Activated CD8-positive, alpha-beta memory T cell treated with anti-CD3 and anti-CD28 coated beads, Interleukin-2, amount 50 U/mL, for 48 hours (primary cell): ENCODE results near the gene NAGPA.
"Not testable (repeated sequence)": the region's sequence is repeated elsewhere in the genome, so short reads cannot be mapped to it uniquely, and the experiment has no call there.

Source experiments
- DNase-seq: peaks from one replicate; pipeline ENCODE4 v3.0.0-alpha.2; 2020

The NAGPA gene

GRCh38 chr16:5059386-5060072 lies 25.8 kb upstream of the NAGPA start:
- DNase-seq = no peak

GRCh38 chr16:5058476-5058875 lies 24.7 kb upstream of the NAGPA start:
- DNase-seq = no peak

GRCh38 chr16:5056352-5056751 lies 22.6 kb upstream of the NAGPA start:
- peak; percentile 72 for DNase-seq

- no peak for DNase-seq
Measured at GRCh38 chr16:5054876-5055865, 21.4 kb upstream of the NAGPA start.

GRCh38 chr16:5046914-5047313 lies 13.2 kb upstream of the NAGPA start:
- DNase-seq = no peak

GRCh38 chr16:5045499-5046115 lies 11.9 kb upstream of the NAGPA start:
- no peak for DNase-seq

- DNase-seq = not testable (repeated sequence)
Measured at GRCh38 chr16:5044581-5044980, 10.8 kb upstream of the NAGPA start.

GRCh38 chr16:5044011-5044540 lies 10.3 kb upstream of the NAGPA start:
- DNase-seq = no peak

GRCh38 chr16:5042574-5043171 lies 8.9 kb upstream of the NAGPA start:
- DNase-seq = no peak

GRCh38 chr16:5041600-5042133 lies 7.9 kb upstream of the NAGPA start:
- no peak for DNase-seq

- DNase-seq = no peak
Measured at GRCh38 chr16:5040451-5040850, 6.7 kb upstream of the NAGPA start.

- DNase-seq = no peak
Measured at GRCh38 chr16:5036228-5037156, 2.8 kb upstream of the NAGPA start.

GRCh38 chr16:5035909-5036227 lies 2.1 kb upstream of the NAGPA start:
- no peak for DNase-seq

GRCh38 chr16:5034167-5034523 lies 410 bp upstream of the NAGPA start:
- no peak for DNase-seq

- no peak for DNase-seq
Measured at GRCh38 chr16:5032748-5033167, 977 bp downstream of the NAGPA start.

GRCh38 chr16:5031601-5032000 lies 2.1 kb downstream of the NAGPA start:
- DNase-seq = no peak

- DNase-seq = no peak
Measured at GRCh38 chr16:5030251-5030870, 3.4 kb downstream of the NAGPA start.

- DNase-seq = no peak
Measured at GRCh38 chr16:5028950-5029475, 4.7 kb downstream of the NAGPA start.

GRCh38 chr16:5027575-5028235 lies 6.0 kb downstream of the NAGPA start:
- DNase-seq = no peak

- no peak for DNase-seq
Measured at GRCh38 chr16:5027086-5027485, 6.6 kb downstream of the NAGPA start.
